ENCODE data around the gene KIF21B. TPM values are rescaled to one million over a fixed set of nuclear protein-coding genes. Genes with fewer than 3 reads are reported as not detected.
"Not testable (repeated sequence)": the region's sequence is repeated elsewhere in the genome, so short reads cannot be mapped to it uniquely, and the experiment has no call there.

KIF21B gene
- total RNA-seq, 1 donor from 2014 or later = 18.4 TPM

DNA sequence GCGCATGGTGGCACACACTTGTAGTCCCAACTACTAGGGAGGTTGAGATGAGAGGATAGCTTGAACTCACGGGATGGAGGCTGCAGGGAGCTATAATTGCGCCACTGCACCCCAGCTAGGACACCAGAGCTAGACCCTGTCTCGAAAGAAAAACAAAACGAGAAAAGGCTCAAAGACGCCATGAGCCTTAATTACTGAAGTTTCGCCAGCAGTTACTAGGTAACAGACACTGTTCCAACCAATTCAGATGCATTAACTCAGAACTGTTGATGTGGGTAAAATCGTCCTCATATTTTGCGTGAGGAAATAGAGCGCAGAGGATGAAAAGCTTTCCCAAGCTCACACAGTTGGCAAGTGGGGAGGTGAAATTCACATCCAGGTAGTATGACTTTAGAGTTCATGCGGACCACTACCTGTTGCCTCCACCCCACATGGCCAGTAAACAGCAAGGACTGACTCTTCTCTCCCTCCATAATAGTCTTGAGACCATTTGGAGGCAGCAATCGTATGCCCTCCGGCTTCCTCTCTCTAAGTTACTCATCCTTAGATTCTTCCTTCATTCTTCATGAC, 88.8 kb downstream of the KIF21B start:
- no peak for DNase-seq (ENCODE audit: low read depth)
- TF ChIP-seq, protein P1, sequence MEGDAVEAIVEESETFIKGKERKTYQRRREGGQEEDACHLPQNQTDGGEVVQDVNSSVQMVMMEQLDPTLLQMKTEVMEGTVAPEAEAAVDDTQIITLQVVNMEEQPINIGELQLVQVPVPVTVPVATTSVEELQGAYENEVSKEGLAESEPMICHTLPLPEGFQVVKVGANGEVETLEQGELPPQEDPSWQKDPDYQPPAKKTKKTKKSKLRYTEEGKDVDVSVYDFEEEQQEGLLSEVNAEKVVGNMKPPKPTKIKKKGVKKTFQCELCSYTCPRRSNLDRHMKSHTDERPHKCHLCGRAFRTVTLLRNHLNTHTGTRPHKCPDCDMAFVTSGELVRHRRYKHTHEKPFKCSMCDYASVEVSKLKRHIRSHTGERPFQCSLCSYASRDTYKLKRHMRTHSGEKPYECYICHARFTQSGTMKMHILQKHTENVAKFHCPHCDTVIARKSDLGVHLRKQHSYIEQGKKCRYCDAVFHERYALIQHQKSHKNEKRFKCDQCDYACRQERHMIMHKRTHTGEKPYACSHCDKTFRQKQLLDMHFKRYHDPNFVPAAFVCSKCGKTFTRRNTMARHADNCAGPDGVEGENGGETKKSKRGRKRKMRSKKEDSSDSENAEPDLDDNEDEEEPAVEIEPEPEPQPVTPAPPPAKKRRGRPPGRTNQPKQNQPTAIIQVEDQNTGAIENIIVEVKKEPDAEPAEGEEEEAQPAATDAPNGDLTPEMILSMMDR (IDR thresholded peaks at IDR 0.05; ENCODE audit: insufficient read depth, low read length, poor library complexity, severe bottlenecking) = no peak

GRCh38 chr1:200931776-200932175, 91.7 kb downstream of the KIF21B start:
- TF ChIP-seq, protein P1 (IDR thresholded peaks at IDR 0.05; ENCODE audit: insufficient read depth, low read length, poor library complexity, severe bottlenecking) = no peak
- Histone ChIP-seq H3K4me3 (ENCODE audit: low read depth, low read length) (no peak overlapping the region), H3K36me3 (ENCODE audit: control insufficient read depth, insufficient read depth, low read length) (no peaks in the 10 kb centered on the region), H3K27me3 (ENCODE audit: control insufficient read depth, insufficient read depth, low read length) (no peaks in the 10 kb centered on the region)
- no peak for DNase-seq (ENCODE audit: low read depth)

More for the DNA sequence above, 88.8 kb downstream of the KIF21B start:
- no peaks in the 10 kb centered on the region for H3K27me3 ChIP-seq (ENCODE audit: control insufficient read depth, insufficient read depth, low read length)
- no peak overlapping the region for H3K4me3 ChIP-seq (ENCODE audit: low read depth, low read length)
- no peaks in the 10 kb centered on the region for H3K36me3 ChIP-seq (ENCODE audit: control insufficient read depth, insufficient read depth, low read length)

GRCh38 chr1:200930285-200930684, 93.2 kb downstream of the KIF21B start:
- H3K4me3 ChIP-seq (ENCODE audit: low read depth, low read length); H3K36me3 ChIP-seq (ENCODE audit: control insufficient read depth, insufficient read depth, low read length); H3K27me3 ChIP-seq (ENCODE audit: control insufficient read depth, insufficient read depth, low read length); DNase-seq (ENCODE audit: low read depth): not testable (repeated sequence)

GRCh38 chr1:200929530-200930278, 93.8 kb downstream of the KIF21B start:
- no peaks in the 10 kb centered on the region for H3K36me3 ChIP-seq (ENCODE audit: control insufficient read depth, insufficient read depth, low read length)
- no peak overlapping the region for H3K4me3 ChIP-seq (ENCODE audit: low read depth, low read length)
- TF ChIP-seq, protein P1 (IDR thresholded peaks at IDR 0.05; ENCODE audit: insufficient read depth, low read length, poor library complexity, severe bottlenecking) = no peak
- no peak for DNase-seq (ENCODE audit: low read depth)
- H3K27me3 ChIP-seq (ENCODE audit: control insufficient read depth, insufficient read depth, low read length) = no peaks in the 10 kb centered on the region

- TF ChIP-seq, protein P1 (IDR thresholded peaks at IDR 0.05; ENCODE audit: insufficient read depth, low read length, poor library complexity, severe bottlenecking) = no peak
- no peak for DNase-seq (ENCODE audit: low read depth)
These were observed 97.7 kb downstream of the KIF21B start for GRCh38 chr1:200925831-200926230.

GRCh38 chr1:200923601-200924000, 99.9 kb downstream of the KIF21B start:
- Histone ChIP-seq H3K36me3 (ENCODE audit: control insufficient read depth, insufficient read depth, low read length) (no peaks in the 10 kb centered on the region), H3K27me3 (ENCODE audit: control insufficient read depth, insufficient read depth, low read length) (no peaks in the 10 kb centered on the region), H3K4me3 (ENCODE audit: low read depth, low read length) (no peak overlapping the region)
- DNase-seq (ENCODE audit: low read depth) = no peak
- TF ChIP-seq, protein P1 (IDR thresholded peaks at IDR 0.05; ENCODE audit: insufficient read depth, low read length, poor library complexity, severe bottlenecking) = no peak

More at GRCh38 chr1:200925831-200926230, 97.7 kb downstream of the KIF21B start:
- no peaks in the 10 kb centered on the region for H3K36me3 ChIP-seq (ENCODE audit: control insufficient read depth, insufficient read depth, low read length)
- H3K27me3 ChIP-seq (ENCODE audit: control insufficient read depth, insufficient read depth, low read length) = no peaks in the 10 kb centered on the region
- no peak overlapping the region for H3K4me3 ChIP-seq (ENCODE audit: low read depth, low read length)

All from kidney epithelial cell (primary cell).